Measurements from ENCODE around the gene ZFYVE28. TPM values are rescaled to one million over a fixed set of nuclear protein-coding genes. Genes with fewer than 3 reads are reported as not detected.

The ZFYVE28 gene
- total and polyA plus RNA-seq, 2 donors (not counting 1 experiment from before 2014, with no cell fraction given), result 5.8 to 12.1 TPM

GRCh38 chr4:2300431-2301224 is 117.8 kb downstream of the ZFYVE28 start:
- Histone ChIP-seq H3K9ac (ENCODE audit: low read length) (no peak overlapping the region), H3K4me1 (ENCODE audit: control insufficient read depth in 2 of 2, insufficient read depth in 2 of 2, low read length in 2 of 2) (peaks cover 0 to 8% of the 10 kb centered on the region in 2 donors), H3K27ac (ENCODE audit: low read length in 2 of 2) (no peak overlapping the region), H3K9me3 (ENCODE audit: control extremely low read depth in 1 of 3, control insufficient read depth in 2 of 3, insufficient read depth in 1 of 3, low read length in 2 of 3) (peaks cover 0 to 13% (median 0%) of the 10 kb centered on the region in 3 donors), H2AFZ (ENCODE audit: insufficient read depth, low read depth, low read length, poor library complexity, severe bottlenecking) (no peak overlapping the region), H3K27me3 (replicated peaks in 1 of 4; ENCODE audit: control extremely low read depth in 1 of 4, control insufficient read depth in 3 of 4, insufficient read depth in 4 of 4, low read length in 3 of 4) (no peaks in the 10 kb centered on the region), H3K79me2 (ENCODE audit: control insufficient read depth, insufficient read depth, low read length) (no peaks in the 10 kb centered on the region), H4K20me1 (ENCODE audit: control insufficient read depth, insufficient read depth, low read length, poor library complexity, severe bottlenecking) (no peaks in the 10 kb centered on the region), H3K36me3 (replicated peaks in 1 of 2; ENCODE audit: control extremely low read depth in 1 of 2, control insufficient read depth in 1 of 2, extremely low read depth in 1 of 2, insufficient read depth in 2 of 2, low read length in 1 of 2) (no peaks in the 10 kb centered on the region), H3K4me3 (ENCODE audit: control extremely low read depth in 1 of 5, extremely low read depth in 1 of 5, insufficient read depth in 1 of 5, low read depth in 2 of 5, low read length in 4 of 5) (no peak overlapping the region), H3K4me2 (replicated peaks; ENCODE audit: low read depth, low read length, poor library complexity, severe bottlenecking) (no peak overlapping the region)
- POLR2A ChIA-PET, result no interaction called here
- TF ChIP-seq, protein P1, sequence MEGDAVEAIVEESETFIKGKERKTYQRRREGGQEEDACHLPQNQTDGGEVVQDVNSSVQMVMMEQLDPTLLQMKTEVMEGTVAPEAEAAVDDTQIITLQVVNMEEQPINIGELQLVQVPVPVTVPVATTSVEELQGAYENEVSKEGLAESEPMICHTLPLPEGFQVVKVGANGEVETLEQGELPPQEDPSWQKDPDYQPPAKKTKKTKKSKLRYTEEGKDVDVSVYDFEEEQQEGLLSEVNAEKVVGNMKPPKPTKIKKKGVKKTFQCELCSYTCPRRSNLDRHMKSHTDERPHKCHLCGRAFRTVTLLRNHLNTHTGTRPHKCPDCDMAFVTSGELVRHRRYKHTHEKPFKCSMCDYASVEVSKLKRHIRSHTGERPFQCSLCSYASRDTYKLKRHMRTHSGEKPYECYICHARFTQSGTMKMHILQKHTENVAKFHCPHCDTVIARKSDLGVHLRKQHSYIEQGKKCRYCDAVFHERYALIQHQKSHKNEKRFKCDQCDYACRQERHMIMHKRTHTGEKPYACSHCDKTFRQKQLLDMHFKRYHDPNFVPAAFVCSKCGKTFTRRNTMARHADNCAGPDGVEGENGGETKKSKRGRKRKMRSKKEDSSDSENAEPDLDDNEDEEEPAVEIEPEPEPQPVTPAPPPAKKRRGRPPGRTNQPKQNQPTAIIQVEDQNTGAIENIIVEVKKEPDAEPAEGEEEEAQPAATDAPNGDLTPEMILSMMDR (IDR thresholded peaks at IDR 0.05), result no peak
- no peak for TF ChIP-seq EZH2 (IDR thresholded peaks at IDR 0.05; ENCODE audit: borderline replicate concordance, insufficient read depth, low read depth, low read length, poor library complexity, severe bottlenecking)
- DNase-seq, result no peak
- CTCF ChIA-PET, result no interaction called here
- H3K9me3 Mint-ChIP-seq (ENCODE audit: insufficient read depth), result no peaks in the 10 kb centered on the region
- H3K4me3 Mint-ChIP-seq, result no peak overlapping the region
- 96% methylated on average over 31 of the region's 37 CpGs for WGBS (ENCODE audit: insufficient coverage)
- H3K4me1 Mint-ChIP-seq, result peaks cover 20% of the 10 kb centered on the region
- ATAC-seq (ENCODE audit: low read depth), result no peak
- no peak overlapping the region for H3K27ac Mint-ChIP-seq
- intact Hi-C loops (cut with micrococcal nuclease), result no loop called here
- H3K27me3 Mint-ChIP-seq, result no peaks in the 10 kb centered on the region

DNA sequence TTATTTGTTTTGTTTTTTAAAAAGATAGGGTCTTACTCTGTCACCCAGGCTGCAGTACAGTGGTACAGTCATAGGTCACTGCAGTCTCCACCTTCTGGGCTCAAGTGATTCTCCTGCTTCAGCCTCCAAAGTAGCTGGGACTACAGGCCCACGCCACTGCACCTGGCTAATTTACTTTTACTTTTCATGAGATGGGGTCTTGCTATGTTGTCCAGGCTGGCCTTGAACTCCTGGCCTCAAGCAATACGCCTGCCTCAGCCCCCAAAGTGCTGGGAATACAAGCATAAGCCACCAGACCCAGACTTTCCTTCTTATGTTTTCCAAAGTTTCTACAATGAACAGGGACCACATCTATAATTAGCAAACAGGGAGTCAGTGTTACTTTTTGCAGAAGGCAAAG is 118.7 kb downstream of the ZFYVE28 start:
- TF ChIP-seq, protein P1 (IDR thresholded peaks at IDR 0.05), result no peak
- no peak for TF ChIP-seq EZH2 (IDR thresholded peaks at IDR 0.05; ENCODE audit: borderline replicate concordance, insufficient read depth, low read depth, low read length, poor library complexity, severe bottlenecking)
- Histone ChIP-seq H3K79me2 (ENCODE audit: control insufficient read depth, insufficient read depth, low read length) (no peaks in the 10 kb centered on the region), H3K27ac (ENCODE audit: low read length in 2 of 2) (no peak overlapping the region), H3K4me2 (replicated peaks; ENCODE audit: low read depth, low read length, poor library complexity, severe bottlenecking) (no peak overlapping the region), H3K9me3 (ENCODE audit: control extremely low read depth in 1 of 3, control insufficient read depth in 2 of 3, insufficient read depth in 1 of 3, low read length in 2 of 3) (peaks cover 0 to 9% (median 0%) of the 10 kb centered on the region in 3 donors), H3K27me3 (replicated peaks in 1 of 4; ENCODE audit: control extremely low read depth in 1 of 4, control insufficient read depth in 3 of 4, insufficient read depth in 4 of 4, low read length in 3 of 4) (no peaks in the 10 kb centered on the region), H2AFZ (ENCODE audit: insufficient read depth, low read depth, low read length, poor library complexity, severe bottlenecking) (no peak overlapping the region), H4K20me1 (ENCODE audit: control insufficient read depth, insufficient read depth, low read length, poor library complexity, severe bottlenecking) (no peaks in the 10 kb centered on the region), H3K4me1 (ENCODE audit: control insufficient read depth in 2 of 2, insufficient read depth in 2 of 2, low read length in 2 of 2) (peaks cover 0 to 8% of the 10 kb centered on the region in 2 donors), H3K36me3 (replicated peaks in 1 of 2; ENCODE audit: control extremely low read depth in 1 of 2, control insufficient read depth in 1 of 2, extremely low read depth in 1 of 2, insufficient read depth in 2 of 2, low read length in 1 of 2) (no peaks in the 10 kb centered on the region), H3K9ac (ENCODE audit: low read length) (no peak overlapping the region), H3K4me3 (ENCODE audit: control extremely low read depth in 1 of 5, extremely low read depth in 1 of 5, insufficient read depth in 1 of 5, low read depth in 2 of 5, low read length in 4 of 5) (no peak overlapping the region)
- ChIA-PET POLR2A (no interaction called here), CTCF (no interaction called here)
- no peaks in the 10 kb centered on the region for H3K27me3 Mint-ChIP-seq
- H3K9me3 Mint-ChIP-seq (ENCODE audit: insufficient read depth), result no peaks in the 10 kb centered on the region
- 100% methylated on average over 1 of the region's 2 CpGs for WGBS (ENCODE audit: insufficient coverage)
- peaks cover 20% of the 10 kb centered on the region for H3K4me1 Mint-ChIP-seq
- intact Hi-C loops (cut with micrococcal nuclease), result no loop called here
- H3K27ac Mint-ChIP-seq, result no peak overlapping the region
- DNase-seq (no peak), ATAC-seq (ENCODE audit: low read depth) (no peak)
- H3K4me3 Mint-ChIP-seq, result no peak overlapping the region

Measured in B cell (primary cell).